GM18873 (cell line): ENCODE data around the gene BHLHE23.

ENCODE experiments used
- ATAC-seq: cut with Tn5 transposase; IDR thresholded peaks from one replicate; pipeline ENCODE4 v1.9.1; 2021; ENCODE audit warnings: mild to moderate bottlenecking, moderate library complexity, moderate number of reproducible peaks; ENCODE audit not compliant: unreplicated experiment, low FRiP score

The BHLHE23 gene

GRCh38 chr20:63006540-63007359 is at the start of gene BHLHE23:
TSS of gene BHLHE23 (minus strand) at chr20:63006964. CDS start at chr20:63006774, 190 bp downstream.
- ATAC-seq: no peak

DNA sequence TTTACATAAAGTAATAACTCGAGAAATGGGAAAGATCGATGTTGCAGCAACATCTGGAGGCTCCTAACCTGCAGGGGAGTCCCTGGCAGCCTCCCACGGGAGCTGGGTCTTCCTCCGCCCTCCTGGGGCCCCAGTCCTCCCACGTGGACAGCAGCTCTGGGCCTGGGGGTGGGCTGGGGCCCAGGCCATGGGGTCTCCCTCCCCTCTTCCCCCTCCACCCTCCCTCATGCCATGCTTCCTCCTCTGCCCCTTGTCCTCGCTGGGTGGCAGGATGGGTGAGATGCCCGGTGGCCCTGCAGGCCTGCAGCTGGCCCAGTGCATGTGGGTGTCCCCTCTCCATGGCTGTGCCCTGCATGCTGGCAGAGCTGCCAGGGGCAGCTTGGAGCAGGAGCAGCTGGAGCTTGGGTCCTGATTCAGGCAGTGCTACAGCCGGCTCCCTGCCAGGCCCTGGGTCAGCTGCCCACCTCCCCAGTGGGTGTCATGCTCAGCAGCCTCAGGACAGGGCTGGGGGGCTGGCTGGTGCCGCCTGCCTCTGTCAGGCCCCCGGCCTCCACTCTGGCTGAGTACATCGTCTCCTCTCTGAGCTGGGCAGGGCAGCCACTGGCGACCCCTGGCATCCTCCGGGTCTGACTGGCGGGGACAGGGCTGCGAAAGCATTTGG is 48.9 kb upstream of the BHLHE23 start:
- ATAC-seq: no peak

- ATAC-seq: no peak
These were observed 48.0 kb upstream of the BHLHE23 start for GRCh38 chr20:63054681-63055240.

GRCh38 chr20:63054103-63054474 is 47.3 kb upstream of the BHLHE23 start:
- no peak for ATAC-seq

- ATAC-seq: no peak
These were observed 46.8 kb upstream of the BHLHE23 start for GRCh38 chr20:63053432-63054102.

DNA sequence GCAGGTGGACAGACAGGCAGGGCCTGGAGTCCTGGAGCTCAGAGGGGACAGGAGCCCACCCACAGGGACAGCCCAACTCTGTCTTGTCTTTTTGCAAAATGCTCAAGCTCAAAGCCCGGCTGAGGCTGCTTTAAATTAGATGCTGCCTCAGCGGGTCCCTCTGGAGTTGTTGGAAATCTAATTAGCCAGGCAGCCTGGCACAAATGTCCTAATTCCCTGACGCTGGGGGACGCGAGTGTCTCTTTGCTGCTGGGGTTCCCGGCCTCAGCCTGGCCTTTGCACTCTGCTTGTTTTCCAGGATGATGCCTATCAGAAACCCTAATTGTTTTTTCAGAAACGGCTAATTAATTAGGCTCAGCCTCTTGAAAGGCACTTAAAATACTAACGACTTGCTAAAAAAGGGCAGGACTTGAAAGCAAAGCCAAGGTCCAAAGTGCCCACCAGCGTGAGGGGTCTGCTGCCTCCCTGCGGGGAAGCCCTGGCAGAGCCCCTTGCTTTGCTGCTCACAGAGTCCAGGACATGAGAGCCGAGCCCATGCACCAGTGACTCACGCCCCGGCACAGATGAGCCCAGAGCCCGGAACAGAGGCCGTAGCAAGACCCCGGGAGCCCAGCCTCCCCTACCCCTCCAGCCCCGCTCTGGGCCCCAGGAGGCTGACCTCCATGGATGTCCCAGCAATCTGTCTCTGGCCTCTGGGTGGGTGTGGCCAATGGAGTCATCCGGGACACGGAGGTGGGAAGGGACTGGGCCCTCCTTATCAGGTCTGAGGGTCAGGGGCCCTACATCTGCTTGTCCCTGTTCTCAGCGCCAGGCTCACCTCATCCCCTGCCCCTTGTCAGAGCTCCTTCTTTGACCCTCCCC is 46.0 kb upstream of the BHLHE23 start:
- no peak for ATAC-seq

GRCh38 chr20:63051911-63052310 is 45.1 kb upstream of the BHLHE23 start:
- no peak for ATAC-seq

DNA sequence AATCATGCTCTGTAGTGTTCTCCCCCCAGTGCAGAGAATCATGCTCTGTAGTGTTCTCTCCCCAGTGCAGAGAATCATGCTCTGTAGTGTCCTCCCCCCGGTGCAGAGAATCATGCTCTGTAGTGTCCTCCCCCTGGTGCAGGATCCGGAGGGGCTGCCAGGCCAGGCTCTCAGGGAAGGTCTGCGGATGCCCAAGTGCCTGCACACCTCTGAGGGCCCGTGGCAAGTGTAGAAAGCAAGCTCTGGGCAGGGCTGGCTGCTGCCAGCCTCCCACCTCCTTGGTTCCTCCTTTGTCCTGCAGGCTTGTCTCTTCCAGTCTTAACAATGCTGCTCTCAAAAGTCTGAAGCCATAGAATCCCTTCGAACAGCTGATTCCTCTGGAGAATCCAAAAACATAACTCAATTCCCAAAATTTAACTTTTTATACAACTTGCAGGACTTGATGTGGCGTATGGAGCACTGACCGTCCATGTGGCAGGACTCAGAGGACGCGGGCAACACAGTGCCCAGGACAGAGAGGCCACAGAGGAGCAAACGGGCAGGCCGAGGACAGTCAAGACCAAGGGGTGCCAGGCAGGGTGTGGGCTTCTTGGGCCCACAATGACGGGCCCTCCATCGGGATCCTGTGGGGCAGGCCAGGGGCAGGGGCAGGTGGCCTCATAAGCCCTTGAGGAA is 44.6 kb upstream of the BHLHE23 start:
- no peak for ATAC-seq

- no peak for ATAC-seq
These were observed 43.6 kb upstream of the BHLHE23 start for GRCh38 chr20:63050406-63050805.

- no peak for ATAC-seq
These were observed 42.9 kb upstream of the BHLHE23 start for GRCh38 chr20:63049561-63050221.

DNA sequence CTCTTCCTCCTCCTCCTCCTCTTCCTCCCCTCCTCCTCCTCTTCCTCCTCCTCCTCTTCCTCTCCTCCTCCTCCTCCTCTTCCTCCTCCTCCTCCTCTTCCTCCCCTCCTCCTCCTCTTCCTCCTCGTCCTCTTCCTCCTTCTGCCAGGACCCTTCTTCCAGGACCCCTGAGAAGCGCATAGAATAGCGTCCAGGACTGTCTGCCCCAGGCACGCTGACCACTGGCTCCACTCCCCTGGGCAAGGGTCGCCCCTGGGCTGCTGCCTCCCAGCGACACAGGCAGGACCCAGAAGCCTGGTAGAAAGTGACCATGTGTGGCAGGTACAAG is 42.4 kb upstream of the BHLHE23 start:
- ATAC-seq: no peak

DNA sequence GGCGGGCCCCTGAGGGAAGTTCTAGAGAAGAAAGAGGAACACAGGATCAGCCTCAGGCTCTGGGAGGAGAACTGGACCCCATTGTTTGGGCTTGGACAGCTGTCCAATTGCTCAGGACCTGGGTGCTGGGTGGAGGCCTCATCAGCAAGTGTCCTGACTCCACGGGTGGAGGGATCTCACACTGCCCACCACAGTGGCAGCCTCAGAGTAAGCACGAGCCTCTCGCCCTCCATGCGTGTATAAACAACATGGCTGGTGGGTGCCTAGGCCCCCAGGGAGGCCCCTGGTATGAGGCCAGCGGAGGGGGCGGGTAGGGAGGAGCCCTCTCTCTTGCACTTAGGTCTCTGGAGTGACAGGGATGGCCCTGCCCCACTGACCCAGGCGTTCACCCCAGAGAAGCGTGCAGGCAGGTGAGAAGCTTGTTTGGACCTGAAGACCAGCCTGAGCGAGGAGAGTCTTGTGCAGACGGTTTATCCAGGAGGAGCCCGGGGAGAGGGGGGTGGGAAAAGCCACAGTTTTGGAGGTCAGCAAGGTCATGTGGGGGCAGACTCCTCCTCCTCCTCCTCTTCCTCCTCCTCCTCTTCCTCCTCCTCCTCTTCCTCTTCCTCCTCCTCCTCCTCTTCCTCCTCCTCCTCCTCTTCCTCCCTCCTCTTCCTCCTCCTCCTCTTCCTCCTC is 41.9 kb upstream of the BHLHE23 start:
- ATAC-seq: no peak

DNA sequence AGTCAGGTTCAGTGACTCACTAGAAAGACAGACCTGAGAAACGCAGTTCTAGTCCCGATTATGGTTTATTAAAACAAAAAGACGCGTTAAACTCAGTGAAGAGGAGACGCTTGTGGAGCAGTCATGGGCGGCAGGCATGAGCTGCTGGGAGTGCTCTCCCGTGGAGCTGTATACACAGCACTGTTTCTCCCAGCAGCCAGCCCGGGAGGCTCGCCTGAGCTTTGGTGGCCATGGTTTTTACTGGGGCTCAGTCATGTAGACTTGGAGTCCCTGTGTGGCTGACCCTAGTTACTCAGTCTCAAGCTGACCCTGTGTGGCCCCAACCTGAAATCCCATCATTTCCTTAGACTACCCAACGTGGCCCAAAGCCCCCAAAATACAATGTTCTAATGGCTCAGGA is 41.2 kb upstream of the BHLHE23 start:
- no peak for ATAC-seq

DNA sequence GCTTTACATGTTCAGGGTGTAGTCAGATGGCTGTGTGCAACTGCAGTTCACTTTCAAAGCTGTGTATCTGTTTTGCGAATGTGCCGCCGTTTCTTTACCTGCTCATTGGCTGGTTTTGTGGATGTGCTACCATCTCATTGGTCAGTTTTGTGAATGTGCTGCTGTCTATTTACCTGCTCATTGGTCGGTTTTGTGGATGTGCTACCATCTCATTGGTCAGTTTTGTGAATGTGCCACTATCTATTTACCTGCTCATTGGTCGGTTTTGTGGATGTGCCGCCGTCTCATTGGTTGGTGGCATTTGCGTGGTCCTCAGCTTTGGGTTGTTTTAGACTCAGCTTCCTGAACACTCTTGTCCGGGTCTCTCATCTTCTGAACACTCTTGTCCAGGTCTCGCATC is 40.5 kb upstream of the BHLHE23 start:
- ATAC-seq: no peak

- ATAC-seq: no peak
These were observed 40.1 kb upstream of the BHLHE23 start for GRCh38 chr20:63046841-63047240.

- ATAC-seq: no peak
These were observed 39.2 kb upstream of the BHLHE23 start for GRCh38 chr20:63045991-63046390.

DNA sequence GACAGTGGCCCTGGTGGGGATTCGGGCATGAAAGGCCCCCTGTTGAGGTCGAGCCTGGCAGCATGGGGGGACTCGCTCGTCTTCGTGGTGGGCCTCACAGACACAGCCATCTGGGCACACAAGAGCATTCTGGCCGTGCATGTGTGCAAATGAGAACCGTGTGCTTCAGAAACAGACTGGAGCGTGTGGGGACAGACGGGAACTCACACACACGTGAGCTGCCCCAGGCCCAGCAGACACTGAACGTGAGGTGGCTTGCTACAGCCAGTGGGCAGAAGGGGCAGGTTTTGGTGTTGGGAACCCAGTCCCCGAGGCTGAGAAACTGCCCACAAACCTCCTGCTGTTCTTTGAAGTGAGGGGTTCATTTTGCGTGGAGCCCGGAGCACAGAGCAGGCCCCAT is 38.6 kb upstream of the BHLHE23 start:
- ATAC-seq: no peak

DNA sequence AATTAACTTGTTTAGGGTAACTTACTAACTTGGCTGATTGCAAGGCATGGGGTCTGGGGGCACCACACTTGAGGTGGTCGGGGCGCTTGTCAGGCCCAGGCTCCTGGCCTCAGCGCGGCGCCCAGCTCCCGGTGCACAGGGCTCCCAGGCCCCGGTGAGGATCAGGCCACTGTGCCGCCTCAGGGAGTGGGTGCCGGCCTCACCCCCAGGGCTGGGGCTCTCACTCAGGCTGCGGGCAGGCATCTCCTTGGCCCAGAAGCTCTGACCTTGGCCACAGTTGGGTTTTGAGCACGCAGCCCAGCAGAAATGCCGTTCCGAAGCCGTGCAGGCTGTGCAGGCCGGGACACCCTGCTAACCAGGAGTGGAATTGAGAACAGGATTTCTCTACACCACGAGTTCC is 37.8 kb upstream of the BHLHE23 start:
- no peak for ATAC-seq

- ATAC-seq: no peak
These were observed 37.4 kb upstream of the BHLHE23 start for GRCh38 chr20:63044204-63044600.
